ENCODE results near the gene SDCCAG8. TPM values are rescaled to one million over a fixed set of nuclear protein-coding genes. Genes with fewer than 3 reads are reported as not detected.
A peak's percentile ranks its signal among the peaks of the same experiment; 100 is the strongest.

The SDCCAG8 gene
- total RNA-seq, 1 experiment from 2014 or later = 10.0 TPM

- Mint-ChIP-seq H3K4me3 (no peak overlapping the region), H3K27me3 (ENCODE audit: low read depth) (no peaks in the 10 kb centered on the region), H3K36me3 (ENCODE audit: insufficient read depth in 1 of 3, low read depth in 3 of 3) (peaks cover 0 to 5% (median 5%) of the 10 kb centered on the region in 3 experiments; a peak in 4 of 7 replicates), H3K9me3 (no peaks in the 10 kb centered on the region), H3K27ac (peak overlapping the region in 2 of 3 experiments; percentile 0 to 54; a peak in 3 of 7 replicates), H3K4me1 (peaks cover 16 to 17% of the 10 kb centered on the region in 2 experiments)
- no CpG with 5 or more reads among the region's 7 CpGs for WGBS (ENCODE audit: extremely low coverage, insufficient read length, low lambda C conversion rate)
- Histone ChIP-seq H3K79me1 (ENCODE audit: insufficient read depth, low read depth, low read length, poor library complexity, severe bottlenecking) (no peaks in the 10 kb centered on the region), H3K79me2 (ENCODE audit: insufficient read depth, low read length) (no peaks in the 10 kb centered on the region), H3K4me2 (ENCODE audit: insufficient read depth, insufficient read length, low read length) (no peak overlapping the region), H3K56ac (ENCODE audit: insufficient read length, low read depth, low read length) (no peak overlapping the region), H3K4ac (ENCODE audit: low read depth, low read length) (no peak overlapping the region), H3K23me2 (ENCODE audit: insufficient read length, low read depth, low read length, poor library complexity, severe bottlenecking) (no peaks in the 10 kb centered on the region), H3K18ac (ENCODE audit: insufficient read length, low read depth, low read length) (no peak overlapping the region), H3K23ac (ENCODE audit: insufficient read length, low read depth, low read length) (no peak overlapping the region), H4K20me1 (ENCODE audit: control insufficient read depth, insufficient read depth, insufficient read length) (no peaks in the 10 kb centered on the region), H2BK12ac (ENCODE audit: insufficient read length, low read depth, low read length) (no peak overlapping the region), H3T11ph (ENCODE audit: low read length) (no peak overlapping the region), H3K9ac (ENCODE audit: extremely low read depth, insufficient read length, low read length) (no peak overlapping the region), H3K9me3 (ENCODE audit: control insufficient read depth, low read depth, low read length) (no peaks in the 10 kb centered on the region), H2BK120ac (ENCODE audit: low read depth, low read length, poor library complexity, severe bottlenecking) (no peak overlapping the region), H3K4me1 (ENCODE audit: insufficient read depth, low read length) (no peaks in the 10 kb centered on the region), H4K91ac (ENCODE audit: insufficient read length, low read depth, low read length) (no peak overlapping the region), H3K14ac (ENCODE audit: insufficient read depth, low read length) (no peak overlapping the region; the same call in 1 of the 2 replicates), H4K8ac (replicated peaks; ENCODE audit: insufficient read length, low read depth, low read length) (no peak overlapping the region), H3K27me3 (ENCODE audit: insufficient read depth, low read length) (no peaks in the 10 kb centered on the region), H2AK5ac (ENCODE audit: insufficient read length, low read length) (no peak overlapping the region), H2AFZ (ENCODE audit: low read length) (no peak overlapping the region), H2BK5ac (ENCODE audit: insufficient read length, low read length) (no peak overlapping the region), H2BK20ac (ENCODE audit: low read depth, low read length, poor library complexity, severe bottlenecking) (no peak overlapping the region), H4K5ac (ENCODE audit: insufficient read length, low read depth, low read length) (no peak overlapping the region), H3K27ac (ENCODE audit: insufficient read length, low read depth, low read length) (no peak overlapping the region), H2BK15ac (ENCODE audit: low read depth, low read length) (no peak overlapping the region)
- TF ChIP-seq CTCF (conservative IDR thresholded peaks at IDR 0.05) = no peak
- DNase-seq = no peak
Observed at GRCh38 chr1:243320224-243320623, 64.4 kb downstream of the SDCCAG8 start.
